Fibroblast of lung (primary cell): ENCODE results near the gene CACNA1E. TPM values are rescaled to one million over a fixed set of nuclear protein-coding genes. Genes with fewer than 3 reads are reported as not detected.

Experiments used
- DNase-seq, 2 donors: peaks; one replicate each; pipeline versions ENCODE4 v3.0.0 to v3.0.0-alpha.2; 2010; ENCODE audit warnings: low read depth in 2 of 2
- H2AFZ ChIP-seq: 2 replicates; pipeline ENCODE4 v1.5.1; 2012; ENCODE audit warnings: low read length, control low read depth, inconsistent platforms
- H3K27ac ChIP-seq: 2 replicates; pipeline ENCODE4 v1.5.1; 2011; ENCODE audit warnings: low read length, control low read depth; ENCODE audit not compliant: insufficient read depth
- H3K27me3 ChIP-seq: 2 replicates; pipeline ENCODE4 v1.5.1; 2011; ENCODE audit warnings: mild to moderate bottlenecking, low read length; ENCODE audit not compliant: control insufficient read depth, insufficient read depth
- H3K36me3 ChIP-seq: 2 replicates; pipeline ENCODE4 v1.5.1; 2011; ENCODE audit warnings: low read length; ENCODE audit not compliant: control insufficient read depth, insufficient read depth
- H3K4me1 ChIP-seq: 2 replicates; pipeline ENCODE4 v1.5.1; 2011; ENCODE audit warnings: low read length; ENCODE audit not compliant: control insufficient read depth, insufficient read depth; ENCODE audit errors: extremely low read depth
- H3K4me2 ChIP-seq: 2 replicates; pipeline ENCODE4 v1.5.1; 2011; ENCODE audit warnings: low read length, control low read depth; ENCODE audit not compliant: insufficient read depth; ENCODE audit errors: extremely low read depth
- H3K4me3 ChIP-seq, 4 experiments: fragments of 200-600 bp in 1 of 4; sonication (generic) in 1 of 4; replicated peaks in 1 of 4; 2 replicates each; pipeline ENCODE4 v1.5.1; 2011 to 2016; ENCODE audit warnings: low read length in 4 of 4, low read depth in 3 of 4, mild to moderate bottlenecking in 3 of 4, control low read depth in 2 of 4, inconsistent platforms in 1 of 4, mixed read lengths in 1 of 4; ENCODE audit not compliant: insufficient read depth in 1 of 4; ENCODE audit errors: control extremely low read depth in 1 of 4
- H3K79me2 ChIP-seq: 2 replicates; pipeline ENCODE4 v1.5.1; 2012; ENCODE audit warnings: mild to moderate bottlenecking, low read length, inconsistent platforms; ENCODE audit not compliant: control insufficient read depth, insufficient read depth
- H3K9ac ChIP-seq: 2 replicates; pipeline ENCODE4 v1.5.1; 2011; ENCODE audit warnings: mild to moderate bottlenecking, low read length, control low read depth; ENCODE audit not compliant: insufficient read depth
- H3K9me3 ChIP-seq: 2 replicates; pipeline ENCODE4 v1.5.1; 2012; ENCODE audit warnings: low read depth, low read length; ENCODE audit not compliant: control insufficient read depth, insufficient read depth
- H4K20me1 ChIP-seq: 2 replicates; pipeline ENCODE4 v1.5.1; 2011; ENCODE audit warnings: low read length; ENCODE audit not compliant: control insufficient read depth, insufficient read depth; ENCODE audit errors: extremely low read depth
- EZH2 ChIP-seq: IDR thresholded peaks from 2 replicates; pipeline ENCODE4 v1.5.1; 2012; ENCODE audit warnings: low read length, control low read depth, mild to moderate bottlenecking; ENCODE audit errors: missing control alignments
- polyA plus RNA-seq, 2 donors: library from polyadenylated mRNA; depleted of rRNA in 1 of 2; stranded (reverse) in 1 of 2; unstranded in 1 of 2; fragments of >200 nt; gene quantifications; 2 replicates each; pipeline ENCODE4 v1.2.1, GENCODE V29; 2011 to 2012; ENCODE audit warnings: missing spikeins in 1 of 2
- total RNA-seq: library from RNA; depleted of rRNA; stranded (reverse); fragments of >200 nt; gene quantifications from 2 replicates; pipeline ENCODE4 v1.2.1, GENCODE V29; 2014
- TF ChIP-seq, protein P1 (sequence below), 2 donors: IDR thresholded peaks in 1 of 2; conservative IDR thresholded peaks in 1 of 2; 1 replicate in 1 of 2; 2 replicates in 1 of 2; pipeline ENCODE4 v1.5.1; 2011 to 2012; ENCODE audit warnings: low read length in 2 of 2, control low read depth in 1 of 2, inconsistent platforms in 1 of 2, low read depth in 1 of 2, mild to moderate bottlenecking in 1 of 2

Gene CACNA1E
- total and polyA plus RNA-seq, 2 donors (not counting 1 experiment from before 2014, with no cell fraction given) = 0.01 TPM; not detected in 1

- H3K9me3 ChIP-seq = no peaks in the 10 kb centered on the region
- no peak overlapping the region for H3K27ac ChIP-seq
- no peaks in the 10 kb centered on the region for H3K36me3 ChIP-seq
- no peaks in the 10 kb centered on the region for H4K20me1 ChIP-seq
- TF ChIP-seq, protein P1, sequence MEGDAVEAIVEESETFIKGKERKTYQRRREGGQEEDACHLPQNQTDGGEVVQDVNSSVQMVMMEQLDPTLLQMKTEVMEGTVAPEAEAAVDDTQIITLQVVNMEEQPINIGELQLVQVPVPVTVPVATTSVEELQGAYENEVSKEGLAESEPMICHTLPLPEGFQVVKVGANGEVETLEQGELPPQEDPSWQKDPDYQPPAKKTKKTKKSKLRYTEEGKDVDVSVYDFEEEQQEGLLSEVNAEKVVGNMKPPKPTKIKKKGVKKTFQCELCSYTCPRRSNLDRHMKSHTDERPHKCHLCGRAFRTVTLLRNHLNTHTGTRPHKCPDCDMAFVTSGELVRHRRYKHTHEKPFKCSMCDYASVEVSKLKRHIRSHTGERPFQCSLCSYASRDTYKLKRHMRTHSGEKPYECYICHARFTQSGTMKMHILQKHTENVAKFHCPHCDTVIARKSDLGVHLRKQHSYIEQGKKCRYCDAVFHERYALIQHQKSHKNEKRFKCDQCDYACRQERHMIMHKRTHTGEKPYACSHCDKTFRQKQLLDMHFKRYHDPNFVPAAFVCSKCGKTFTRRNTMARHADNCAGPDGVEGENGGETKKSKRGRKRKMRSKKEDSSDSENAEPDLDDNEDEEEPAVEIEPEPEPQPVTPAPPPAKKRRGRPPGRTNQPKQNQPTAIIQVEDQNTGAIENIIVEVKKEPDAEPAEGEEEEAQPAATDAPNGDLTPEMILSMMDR (conservative IDR thresholded peaks at IDR 0.05 in 1 of 2, IDR thresholded peaks at IDR 0.05 in 1 of 2; ENCODE audit: low read depth in 1 of 2, low read length in 2 of 2) = no peak
- no peak for TF ChIP-seq EZH2
- H3K4me3 ChIP-seq = no peak overlapping the region
- no peaks in the 10 kb centered on the region for H3K4me1 ChIP-seq
- no peaks in the 10 kb centered on the region for H3K27me3 ChIP-seq
- no peaks in the 10 kb centered on the region for H3K79me2 ChIP-seq
- H3K4me2 ChIP-seq = no peak overlapping the region
- no peak overlapping the region for H3K9ac ChIP-seq
- no peak overlapping the region for H2AFZ ChIP-seq
- no peak for DNase-seq
Measured at GRCh38 chr1:181791721-181792120, 308.4 kb downstream of the CACNA1E start.

DNA sequence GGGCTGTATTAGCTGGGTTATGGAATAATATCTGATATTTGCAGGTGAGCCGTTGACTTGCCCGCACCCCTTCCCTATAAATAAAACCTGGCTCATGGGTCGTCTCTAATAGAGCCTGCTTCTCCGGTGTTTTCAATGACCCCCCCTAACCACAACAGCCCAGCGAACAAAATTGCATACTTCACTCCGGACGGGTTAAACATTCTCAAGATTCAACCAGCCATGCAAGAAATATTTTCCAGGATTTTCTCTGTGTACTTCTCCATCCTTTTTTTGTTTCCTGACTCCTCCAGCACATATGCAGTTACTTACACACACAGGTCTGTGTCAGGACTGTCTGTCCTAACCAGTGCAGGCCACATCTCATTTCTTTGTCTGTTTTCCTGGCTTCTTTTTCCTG, 310.5 kb downstream of the CACNA1E start:
- no peak overlapping the region for H3K4me3 ChIP-seq
- no peaks in the 10 kb centered on the region for H4K20me1 ChIP-seq
- H3K9me3 ChIP-seq = no peaks in the 10 kb centered on the region
- no peak overlapping the region for H3K4me2 ChIP-seq
- no peaks in the 10 kb centered on the region for H3K36me3 ChIP-seq
- H3K4me1 ChIP-seq = no peaks in the 10 kb centered on the region
- H3K9ac ChIP-seq = no peak overlapping the region
- no peaks in the 10 kb centered on the region for H3K27me3 ChIP-seq
- H2AFZ ChIP-seq = no peak overlapping the region
- TF ChIP-seq, protein P1 (conservative IDR thresholded peaks at IDR 0.05 in 1 of 2, IDR thresholded peaks at IDR 0.05 in 1 of 2; ENCODE audit: low read depth in 1 of 2, low read length in 2 of 2) = no peak
- TF ChIP-seq EZH2 = no peak
- H3K79me2 ChIP-seq = no peaks in the 10 kb centered on the region
- H3K27ac ChIP-seq = no peak overlapping the region
- no peak for DNase-seq

DNA sequence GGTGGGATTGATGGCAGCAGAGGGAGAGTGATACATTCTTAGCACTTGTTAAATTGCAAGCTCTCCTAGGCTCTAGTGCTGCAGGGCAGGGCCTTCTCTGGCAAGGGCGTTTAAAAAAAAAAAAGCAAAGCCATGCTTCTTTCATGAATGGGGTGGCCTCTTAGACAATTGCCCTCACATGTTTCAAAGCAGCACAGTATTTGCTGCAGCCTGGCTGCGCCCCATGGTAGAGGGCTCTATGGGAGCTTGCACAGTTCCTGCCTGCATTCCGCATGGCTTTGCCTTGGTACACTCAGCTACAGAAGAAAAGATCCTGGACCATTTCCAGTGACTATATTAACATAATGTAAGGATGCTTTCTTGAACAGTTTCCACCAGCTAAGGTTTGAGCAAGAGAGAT, 311.0 kb downstream of the CACNA1E start:
- no peaks in the 10 kb centered on the region for H3K36me3 ChIP-seq
- no peak for DNase-seq

More for the DNA sequence above, 311.0 kb downstream of the CACNA1E start:
- Histone ChIP-seq H3K9ac (no peak overlapping the region), H3K27me3 (no peaks in the 10 kb centered on the region), H3K9me3 (no peaks in the 10 kb centered on the region), H3K27ac (no peak overlapping the region), H3K79me2 (no peaks in the 10 kb centered on the region), H3K4me2 (no peak overlapping the region), H2AFZ (no peak overlapping the region), H3K4me3 (no peak overlapping the region), H3K4me1 (no peaks in the 10 kb centered on the region), H4K20me1 (no peaks in the 10 kb centered on the region)
- TF ChIP-seq, protein P1 (conservative IDR thresholded peaks at IDR 0.05 in 1 of 2, IDR thresholded peaks at IDR 0.05 in 1 of 2; ENCODE audit: low read depth in 1 of 2, low read length in 2 of 2) = no peak
- no peak for TF ChIP-seq EZH2
